Measurements from ENCODE around the gene SESTD1.

SESTD1 gene

DNA sequence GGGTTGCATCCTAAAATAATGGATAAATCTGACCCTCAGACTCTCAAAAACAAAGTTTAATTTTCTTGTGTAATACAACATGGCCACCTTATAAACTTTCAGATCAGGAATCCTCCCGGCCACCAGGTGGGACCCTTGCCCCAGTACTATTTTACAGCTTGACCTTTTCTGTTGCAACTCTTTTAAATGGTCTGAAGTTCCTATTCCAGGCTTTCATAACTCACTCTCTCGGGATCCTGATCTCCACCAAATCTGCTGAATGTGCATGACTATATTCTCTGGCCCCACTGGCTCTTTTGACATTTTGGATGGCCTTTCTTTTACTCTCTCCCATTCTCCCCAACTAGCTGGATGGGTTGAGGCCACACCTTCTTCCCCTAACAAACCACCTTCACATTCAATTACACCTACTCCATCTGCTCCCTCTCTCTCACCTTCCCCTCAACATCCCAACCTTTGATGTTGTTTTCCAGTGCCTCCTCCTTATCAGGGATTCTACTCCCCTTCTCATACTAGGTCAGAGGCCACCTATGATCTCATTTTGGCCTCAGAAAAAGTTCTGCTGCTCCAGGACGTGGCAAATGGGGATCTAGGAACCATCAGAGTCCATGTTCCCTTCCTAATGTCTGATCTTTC lies 70.8 kb downstream of the SESTD1 start:
- no peak for DNase-seq (ENCODE audit: low read depth in 1 of 2, low spot score in 1 of 2)

DNA sequence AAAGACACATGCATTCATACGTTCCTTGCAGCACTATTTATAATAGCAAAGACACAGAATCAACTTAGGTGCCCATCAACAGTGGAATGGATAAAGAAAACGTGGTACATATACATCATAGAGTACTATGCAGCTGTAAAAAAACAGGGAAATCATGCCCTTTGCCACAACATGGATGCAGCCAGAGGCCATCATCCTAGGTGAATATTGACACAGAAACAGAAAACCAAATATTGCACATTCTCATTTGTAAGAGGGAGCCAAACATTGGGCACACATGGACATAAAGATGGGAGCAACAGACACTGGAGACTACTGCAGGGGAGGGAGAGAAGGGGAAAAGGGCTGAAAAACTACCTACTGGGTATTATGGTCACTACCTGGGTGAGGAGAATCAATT lies 73.5 kb downstream of the SESTD1 start:
- no peak for DNase-seq (ENCODE audit: low read depth in 1 of 2, low spot score in 1 of 2)

DNA sequence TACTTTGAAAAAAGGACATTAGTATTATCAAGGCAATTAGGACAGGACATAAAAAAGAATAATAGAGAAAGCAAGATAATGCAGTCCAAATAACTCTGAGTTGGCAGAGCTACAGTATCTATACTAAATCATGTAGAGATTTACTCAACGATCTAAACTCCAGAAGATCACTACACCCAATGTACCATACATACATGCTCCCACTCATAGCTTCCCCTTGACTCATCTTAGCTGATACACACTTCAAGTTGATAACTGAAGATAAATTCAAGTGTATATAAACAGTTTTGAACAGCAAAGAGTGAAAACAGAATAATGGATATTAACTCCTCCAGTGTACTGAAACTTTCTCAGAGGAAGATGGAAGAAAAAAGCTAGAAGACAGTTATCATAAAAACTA lies 78.5 kb downstream of the SESTD1 start:
- no peak for DNase-seq (ENCODE audit: low read depth in 1 of 2, low spot score in 1 of 2)

DNA sequence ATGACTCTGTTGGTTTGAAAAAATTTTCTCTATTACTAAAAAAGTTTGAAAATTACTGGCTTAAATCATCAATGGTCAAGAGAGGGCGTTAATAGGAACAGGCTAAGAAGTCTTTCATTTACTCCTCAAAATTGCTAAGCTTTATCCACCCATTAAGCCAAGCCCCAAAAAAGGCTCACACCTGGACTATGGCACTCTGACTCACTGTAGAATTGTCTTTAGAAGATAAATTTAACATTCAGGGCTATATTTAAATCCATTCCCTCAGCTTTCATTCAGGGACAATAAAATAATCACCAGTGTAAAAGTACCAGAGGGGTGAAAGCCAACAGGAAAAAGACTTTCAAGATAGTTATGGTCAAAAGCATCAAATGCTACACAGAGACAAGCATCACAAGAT lies 80.0 kb downstream of the SESTD1 start:
- no peak for DNase-seq (ENCODE audit: low read depth in 1 of 2, low spot score in 1 of 2)

DNA sequence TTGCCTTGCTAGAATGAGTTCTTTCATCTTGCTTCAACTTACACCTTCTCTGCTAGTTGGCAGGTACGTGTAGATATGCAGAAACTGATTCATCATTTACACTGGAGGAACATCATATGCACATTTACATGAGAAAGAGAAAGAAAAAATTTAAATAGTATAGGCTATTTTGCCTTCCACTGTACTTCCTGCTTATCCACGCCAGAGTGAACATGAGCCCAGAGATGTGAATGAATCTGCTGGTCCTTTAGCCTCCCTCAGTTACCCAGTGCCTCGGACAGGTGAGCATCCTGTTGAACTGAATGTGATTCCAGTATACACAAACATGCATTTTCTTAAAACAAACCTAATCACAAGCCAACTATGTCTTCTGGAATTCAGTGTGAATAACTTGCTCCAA lies 83.6 kb downstream of the SESTD1 start:
- no peak for DNase-seq (ENCODE audit: low read depth in 1 of 2, low spot score in 1 of 2)

DNA sequence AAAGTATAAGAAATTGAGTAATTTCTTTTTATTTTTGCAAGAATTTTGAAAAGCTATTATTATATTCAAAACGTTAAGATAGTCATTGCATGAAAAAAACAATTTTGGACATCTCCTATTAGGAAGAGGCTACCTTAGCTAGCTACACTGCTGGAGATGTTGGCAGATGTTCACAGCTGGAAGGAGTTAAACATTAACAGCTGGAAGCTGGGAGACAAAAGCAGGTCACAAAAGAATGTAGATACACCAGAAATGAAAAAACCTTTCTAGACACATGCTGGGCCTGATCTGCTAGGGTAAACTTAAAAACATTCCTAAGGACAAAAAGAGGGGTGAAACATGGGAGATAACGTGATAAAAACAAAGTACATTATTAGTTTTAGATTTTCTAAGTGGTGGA lies 84.4 kb downstream of the SESTD1 start:
- no peak for DNase-seq (ENCODE audit: low read depth in 1 of 2, low spot score in 1 of 2)

DNA sequence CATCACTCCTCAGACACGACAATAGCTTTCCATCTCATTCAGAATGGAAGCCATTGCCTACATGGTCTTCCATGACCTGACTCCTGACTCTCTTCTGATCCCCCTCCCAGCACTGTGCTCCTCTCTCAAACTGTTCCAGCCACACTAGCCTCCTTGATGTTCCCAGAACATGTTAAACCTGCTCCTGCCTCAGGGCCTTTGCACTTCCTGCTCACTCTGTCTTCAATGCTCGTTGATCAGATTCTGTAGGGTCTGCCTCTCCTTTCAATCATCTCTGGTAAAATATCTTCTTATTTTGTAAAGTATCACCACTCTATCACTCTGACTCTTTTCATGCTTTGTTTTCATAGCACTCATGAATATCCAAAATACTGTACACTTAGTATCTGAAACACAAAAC lies 84.9 kb downstream of the SESTD1 start:
- no peak for DNase-seq (ENCODE audit: low read depth in 1 of 2, low spot score in 1 of 2)

DNA sequence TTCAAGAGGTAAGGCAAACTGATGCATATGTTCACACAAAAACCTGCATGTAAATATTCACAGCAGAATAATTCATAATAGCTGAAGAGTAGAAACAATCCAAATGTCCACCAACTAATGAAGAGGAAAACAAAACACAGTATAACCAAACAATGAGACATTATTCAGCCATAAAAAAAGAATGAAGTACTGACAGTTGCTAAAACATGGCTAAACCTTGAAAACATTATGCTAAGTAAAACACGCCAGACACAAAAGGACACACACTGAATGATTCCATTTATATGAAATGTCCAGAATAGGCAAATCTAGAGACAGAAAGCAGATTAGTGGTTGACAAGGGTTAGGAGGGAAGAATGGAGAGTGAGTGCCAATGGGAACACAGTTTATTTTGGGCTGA lies 86.9 kb downstream of the SESTD1 start:
- DNase-seq (ENCODE audit: low read depth in 1 of 2, low spot score in 1 of 2), result no peak

DNA sequence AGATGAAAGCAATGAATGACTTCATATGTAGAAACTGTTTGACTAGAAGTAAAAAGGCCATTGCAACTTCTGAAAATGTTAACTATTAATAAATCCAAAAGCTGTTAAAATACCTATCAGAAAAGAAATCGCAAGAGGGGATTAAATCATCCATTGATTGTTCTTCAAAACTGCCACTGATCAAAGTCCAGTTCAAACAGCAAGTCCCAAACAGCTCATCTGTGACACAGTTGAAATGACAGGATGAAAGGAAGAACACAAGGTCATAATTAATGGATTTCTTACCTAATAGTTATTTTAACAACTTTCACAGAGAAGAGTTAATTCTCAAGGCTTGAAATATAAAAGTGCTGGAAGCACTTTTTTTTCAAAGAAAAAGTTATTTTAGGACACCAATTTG lies 90.4 kb downstream of the SESTD1 start:
- no peak for DNase-seq (ENCODE audit: low read depth in 1 of 2, low spot score in 1 of 2)

DNA sequence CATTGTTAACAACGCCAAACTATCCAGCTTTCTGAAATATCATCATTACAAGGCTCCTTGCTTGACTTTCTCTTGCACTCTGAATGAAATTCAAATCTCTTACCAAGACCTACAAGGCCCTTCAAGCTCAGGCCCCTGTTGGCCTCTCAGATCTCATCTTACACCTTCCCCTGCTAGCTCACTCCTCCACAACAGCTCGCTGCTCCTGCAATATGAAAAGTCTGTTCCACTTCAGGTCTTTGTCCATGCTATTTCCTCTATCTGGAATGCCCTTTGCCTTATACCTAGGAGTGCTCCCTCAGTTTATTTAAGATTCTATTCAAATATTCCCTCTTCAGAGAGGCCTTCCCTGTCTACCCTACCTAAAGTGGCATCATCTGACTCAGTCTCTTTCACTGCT lies 91.7 kb downstream of the SESTD1 start:
- no peak for DNase-seq (ENCODE audit: low read depth in 1 of 2, low spot score in 1 of 2)

DNA sequence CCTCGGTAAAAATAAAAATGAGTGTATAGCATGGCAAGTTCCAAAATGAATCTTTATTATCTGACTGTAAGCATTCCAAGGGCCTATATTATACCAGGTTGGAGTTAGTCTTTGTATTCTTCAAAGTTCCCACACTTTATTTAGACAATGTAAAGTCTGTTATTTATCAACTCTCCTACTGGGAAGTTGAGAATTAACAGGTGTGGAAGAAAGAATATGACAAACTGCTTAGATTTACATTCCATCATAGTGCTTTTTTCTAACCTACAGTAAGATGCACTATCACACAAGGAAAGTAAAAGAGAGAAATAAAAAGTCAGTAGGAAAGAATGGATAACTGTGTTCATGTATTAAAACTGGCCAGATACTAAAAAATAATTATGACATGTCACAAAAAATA lies 93.3 kb downstream of the SESTD1 start:
- DNase-seq (ENCODE audit: low read depth in 1 of 2, low spot score in 1 of 2), result no peak

DNA sequence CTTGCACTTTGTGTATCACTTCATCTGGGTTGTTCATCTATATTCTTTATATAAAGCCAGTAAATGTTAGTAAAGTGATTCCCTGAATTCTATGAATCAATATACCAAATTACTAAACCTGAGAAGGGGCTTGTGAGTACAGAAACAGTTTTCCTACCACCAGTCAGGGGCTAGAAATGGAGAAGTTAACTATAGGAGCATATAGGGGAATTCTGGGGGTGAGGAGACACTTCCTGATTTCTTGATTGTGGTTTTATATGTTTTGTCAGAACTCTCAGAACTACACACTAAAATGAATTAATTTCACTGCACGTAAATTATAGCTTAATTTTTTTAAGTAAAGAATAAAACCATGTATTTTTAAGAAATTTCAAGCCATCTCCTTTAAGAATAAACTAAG lies 93.7 kb downstream of the SESTD1 start:
- no peak for DNase-seq (ENCODE audit: low read depth in 1 of 2, low spot score in 1 of 2)

DNA sequence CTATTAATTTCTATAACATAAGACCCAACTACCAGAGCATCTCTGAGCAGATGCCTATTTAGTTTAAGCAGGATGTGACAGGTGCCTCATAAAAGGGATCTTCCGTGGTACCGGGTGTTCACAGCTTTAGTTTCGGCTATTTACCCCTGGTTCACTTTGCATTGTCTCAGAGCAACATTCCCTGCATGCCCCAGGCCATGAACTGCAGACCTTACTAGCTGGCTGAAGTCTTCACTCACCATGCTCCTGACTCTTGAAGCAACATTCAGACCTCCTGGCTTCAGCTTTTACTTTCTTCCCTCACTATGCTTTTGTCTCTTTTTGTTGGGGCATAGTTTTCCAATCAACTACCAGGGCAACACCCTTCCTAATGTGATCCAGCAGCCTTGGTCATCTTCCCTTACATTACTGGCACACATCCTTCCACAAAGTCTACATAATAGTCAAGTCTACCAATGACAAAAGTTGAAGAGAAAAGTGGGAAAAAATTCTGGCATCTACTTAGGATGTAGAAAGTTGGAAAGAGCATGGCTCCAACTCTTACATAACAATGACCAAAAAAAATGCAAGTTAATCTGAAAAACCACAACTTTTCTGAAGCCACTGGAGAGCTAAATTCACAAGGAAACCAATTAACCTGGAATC lies 99.2 kb downstream of the SESTD1 start:
- no peak for DNase-seq (ENCODE audit: low read depth in 1 of 2, low spot score in 1 of 2)

DNA sequence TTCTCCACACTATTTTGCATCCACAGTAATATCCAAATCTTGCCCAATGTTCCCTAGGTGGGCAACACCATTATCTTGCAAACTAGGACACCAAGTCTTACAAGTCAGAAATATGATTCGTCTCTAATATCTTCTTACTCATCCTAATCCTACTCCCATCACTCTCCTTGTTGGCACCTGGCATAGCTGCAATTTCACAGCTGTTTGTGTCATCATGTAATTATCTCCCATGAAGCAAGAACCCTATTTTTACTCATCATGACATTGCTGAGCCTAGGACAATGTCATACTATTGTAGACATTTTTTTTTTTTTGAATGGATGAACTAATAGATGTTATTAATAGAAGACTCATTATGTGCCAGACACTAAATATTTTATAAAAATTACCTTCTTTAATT lies 123.4 kb downstream of the SESTD1 start:
- DNase-seq (ENCODE audit: low read depth in 1 of 2, low spot score in 1 of 2), result no peak

DNA sequence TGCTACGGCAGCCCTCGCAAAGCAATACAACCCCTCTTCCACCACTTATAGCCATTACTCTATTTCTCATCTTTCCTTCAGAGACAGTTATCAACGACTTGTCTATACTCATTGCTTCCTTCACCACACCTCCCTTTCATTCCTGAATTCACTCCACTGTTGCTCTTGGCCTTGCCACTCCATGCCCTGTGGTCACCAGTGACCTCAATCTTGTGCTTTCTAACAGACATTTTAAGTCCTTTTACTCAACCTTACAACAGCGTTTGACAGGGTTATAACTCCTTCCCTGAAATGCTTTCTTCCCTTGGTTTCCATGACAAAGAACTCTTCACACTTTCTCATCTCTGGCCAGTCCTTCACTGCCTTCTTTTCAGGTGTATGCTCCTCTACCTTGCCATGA lies 124.1 kb downstream of the SESTD1 start:
- no peak for DNase-seq (ENCODE audit: low read depth in 1 of 2, low spot score in 1 of 2)

DNA sequence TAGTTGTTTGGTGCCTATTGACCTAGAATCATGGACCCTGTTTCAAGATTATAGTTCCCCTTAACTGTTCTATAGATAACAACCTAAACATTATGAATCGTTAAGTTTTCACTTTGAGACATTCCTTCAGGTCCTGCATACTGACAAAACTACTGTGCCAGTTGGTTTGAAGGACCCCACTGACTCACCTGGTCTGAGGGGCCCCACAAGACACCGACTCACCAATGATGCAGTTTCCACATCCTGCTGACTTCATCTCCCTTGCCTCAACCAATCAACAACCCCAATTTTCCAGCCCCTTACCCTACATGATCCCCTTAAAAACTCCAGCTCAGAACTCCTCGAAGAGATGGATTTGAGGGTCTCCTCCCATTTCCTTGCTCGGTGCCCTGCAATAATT lies 125.1 kb downstream of the SESTD1 start:
- DNase-seq (ENCODE audit: low read depth in 1 of 2, low spot score in 1 of 2), result no peak

DNA sequence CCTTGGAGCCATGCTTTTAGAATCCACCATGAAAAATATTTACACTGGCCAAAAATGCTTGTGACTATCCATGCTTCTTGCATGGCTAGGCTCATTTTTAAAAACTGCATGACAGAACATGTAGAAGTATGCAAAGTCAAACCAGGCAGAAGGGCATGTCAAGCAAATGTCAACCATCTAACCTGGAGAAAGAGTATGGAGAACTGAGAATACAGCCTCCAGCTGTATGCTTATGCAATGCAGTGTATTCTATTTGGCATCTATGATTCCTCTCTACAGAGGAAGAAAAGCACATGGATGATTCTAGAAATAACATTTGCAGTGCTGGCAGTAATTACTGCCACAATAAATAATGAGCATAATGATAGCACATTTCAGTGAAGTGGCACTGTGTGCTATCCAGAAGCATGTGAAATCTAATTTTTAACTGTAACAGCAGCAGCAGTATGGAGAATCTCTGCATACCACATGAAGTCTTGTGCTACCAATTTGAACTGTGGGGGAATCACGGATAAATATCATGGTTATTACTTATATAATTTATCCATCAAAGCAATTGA lies 127.4 kb downstream of the SESTD1 start:
- no peak for DNase-seq (ENCODE audit: low read depth in 1 of 2, low spot score in 1 of 2)

DNA sequence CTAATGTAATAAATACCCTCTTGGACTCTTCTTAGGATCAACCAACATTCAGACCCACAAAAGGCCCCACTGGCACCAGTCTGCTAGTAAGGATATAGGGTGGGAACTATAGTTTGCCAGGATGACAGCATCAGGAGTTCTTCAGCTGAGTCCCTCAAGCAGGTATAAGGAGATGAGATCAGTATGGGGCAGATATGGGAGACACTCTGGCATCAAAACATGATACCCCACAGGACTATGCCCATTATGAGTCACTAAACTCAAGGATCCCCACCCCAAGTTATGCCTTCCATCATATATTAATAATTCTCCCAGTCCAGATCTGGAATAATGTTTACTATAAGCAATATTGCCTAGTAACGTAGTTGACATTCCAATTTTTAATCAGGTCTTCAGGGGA lies 131.6 kb downstream of the SESTD1 start:
- no peak for DNase-seq (ENCODE audit: low read depth in 1 of 2, low spot score in 1 of 2)

DNA sequence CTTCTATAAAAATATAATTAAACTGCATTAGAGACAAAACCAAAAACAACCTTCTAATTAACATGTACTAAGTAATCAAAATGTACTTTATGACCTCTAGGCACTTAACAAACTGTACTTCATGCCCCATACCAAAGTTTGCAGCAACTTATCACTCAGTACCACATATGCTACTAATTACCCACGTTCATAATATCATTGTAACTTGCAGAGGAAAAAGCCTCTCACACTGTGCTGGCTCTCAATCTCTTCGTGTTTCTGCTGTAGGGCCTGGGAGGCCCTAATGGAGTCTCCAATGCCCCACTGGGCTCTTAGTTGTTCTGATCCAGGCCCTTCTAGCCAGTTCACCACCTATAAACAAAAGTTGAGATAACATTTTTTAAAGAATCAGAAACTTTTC lies 132.6 kb downstream of the SESTD1 start:
- DNase-seq (ENCODE audit: low read depth in 1 of 2, low spot score in 1 of 2), result no peak

DNA sequence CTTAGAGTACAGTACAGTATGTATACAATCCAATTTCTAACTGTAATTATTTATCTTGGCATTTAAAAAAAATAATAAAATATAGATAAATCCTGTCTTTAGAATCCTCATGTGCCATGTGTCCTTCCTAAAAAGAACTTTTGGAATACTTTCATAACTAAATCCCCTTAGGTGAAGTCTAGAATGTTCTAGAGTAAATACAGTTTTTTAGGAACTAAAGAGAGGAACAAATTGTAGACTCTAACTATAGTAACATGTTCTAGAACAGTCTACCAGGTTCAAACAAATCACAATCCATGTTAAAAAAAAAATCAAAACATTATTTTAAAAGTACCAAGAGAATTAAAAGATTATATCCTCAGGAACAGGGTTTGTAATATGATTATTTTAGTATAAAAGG lies 134.1 kb downstream of the SESTD1 start:
- DNase-seq (ENCODE audit: low read depth in 1 of 2, low spot score in 1 of 2), result no peak

DNA sequence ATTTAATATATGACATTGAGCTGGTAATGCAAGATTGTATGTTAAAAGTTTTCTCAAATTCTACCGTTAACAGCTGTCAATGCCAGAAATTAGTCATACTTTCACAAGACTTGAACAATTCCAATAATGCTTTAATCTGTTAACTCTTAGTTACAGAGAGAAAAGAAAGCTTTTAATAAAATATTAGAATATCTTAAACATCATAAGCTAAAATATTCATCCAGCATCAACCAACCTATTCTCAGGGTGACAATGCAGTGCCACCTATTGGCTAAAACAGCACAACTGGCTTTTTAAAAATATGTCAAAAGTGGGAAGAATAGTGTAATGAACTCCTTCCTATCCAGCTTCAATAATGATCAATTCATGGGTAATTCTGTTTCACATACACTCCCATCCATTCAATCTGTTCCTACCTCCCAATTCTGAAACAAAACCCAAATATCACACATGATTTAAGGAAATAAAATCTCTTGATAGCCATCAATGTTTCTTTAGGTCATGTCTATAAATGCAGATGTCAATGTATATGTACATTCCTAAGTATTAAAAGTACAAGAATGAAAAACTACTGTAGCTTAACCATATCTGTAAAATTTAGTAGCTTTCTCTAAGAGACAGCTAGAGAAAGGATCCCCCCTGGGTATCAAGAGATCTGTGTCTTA lies 134.9 kb downstream of the SESTD1 start:
- no peak for DNase-seq (ENCODE audit: low read depth in 1 of 2, low spot score in 1 of 2)

DNA sequence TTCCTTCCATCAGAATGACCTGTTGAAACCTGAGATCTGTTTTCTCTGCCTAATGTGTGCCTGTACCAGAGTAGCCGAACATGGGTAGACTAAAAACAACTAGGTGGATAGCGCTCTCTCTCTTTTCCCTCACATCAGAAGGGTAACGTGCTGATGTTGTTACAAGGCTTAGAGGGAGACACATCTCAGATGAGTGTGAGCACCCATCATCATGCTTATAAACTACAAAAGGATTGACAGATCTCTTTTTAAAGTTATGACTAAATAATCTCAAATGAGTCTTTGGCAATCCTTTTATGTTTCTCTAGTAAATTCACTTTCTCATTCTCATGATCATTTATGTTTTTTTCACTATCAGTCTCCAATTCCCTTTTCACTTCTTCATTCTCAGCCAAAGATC lies 139.2 kb downstream of the SESTD1 start:
- DNase-seq (ENCODE audit: low read depth in 1 of 2, low spot score in 1 of 2), result no peak

DNA sequence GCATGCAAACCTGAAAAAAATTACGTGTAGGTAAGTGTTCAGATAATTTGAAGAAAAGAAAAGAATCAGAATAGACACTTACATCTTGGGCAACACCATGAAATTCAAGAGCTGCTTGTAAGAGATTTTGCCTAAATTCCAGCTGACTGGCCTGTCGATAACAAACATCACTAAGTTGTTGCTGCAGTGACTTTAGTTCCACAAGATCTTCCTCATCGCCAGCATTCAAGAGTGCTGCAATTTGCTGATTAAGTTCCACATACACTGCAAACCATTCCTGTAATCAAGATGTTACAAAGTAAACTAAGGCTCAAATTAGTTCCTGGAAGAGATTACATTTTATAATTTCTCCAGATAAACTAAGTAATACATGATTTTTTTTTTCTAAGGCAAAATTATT lies 140.3 kb downstream of the SESTD1 start:
- DNase-seq (ENCODE audit: low read depth in 1 of 2, low spot score in 1 of 2), result no peak

Data from activated T-helper 1 cell treated with anti-CD3 and anti-CD28 coated beads, Interleukin-2, amount 50 U/mL, for 16 hours (primary cell).